WI38 (cell line): ENCODE results near the gene PLCL1.

ENCODE experiments used
- H3K4me3 ChIP-seq: 2 replicates; pipeline ENCODE4 v1.5.1; 2011; ENCODE audit warnings: low read depth, mild to moderate bottlenecking, control low read depth, low read length
- CTCF ChIP-seq: IDR thresholded peaks from 2 replicates; pipeline ENCODE4 v1.5.1; 2012; ENCODE audit warnings: low read depth, mild to moderate bottlenecking, control low read depth, low read length

Gene PLCL1

GRCh38 chr2:198102120-198102519 lies 297.7 kb downstream of the PLCL1 start:
- H3K4me3 ChIP-seq = no peak overlapping the region
- no peak for TF ChIP-seq CTCF

- no peak overlapping the region for H3K4me3 ChIP-seq
- TF ChIP-seq CTCF = no peak
Observed at GRCh38 chr2:198102856-198103255, 298.5 kb downstream of the PLCL1 start.

- H3K4me3 ChIP-seq = no peak overlapping the region
- no peak for TF ChIP-seq CTCF
Observed at GRCh38 chr2:198106621-198107385, 302.4 kb downstream of the PLCL1 start.

GRCh38 chr2:198113316-198113715 lies 308.9 kb downstream of the PLCL1 start:
- no peak for TF ChIP-seq CTCF
- no peak overlapping the region for H3K4me3 ChIP-seq

GRCh38 chr2:198114064-198114463 lies 309.7 kb downstream of the PLCL1 start:
- TF ChIP-seq CTCF = no peak
- no peak overlapping the region for H3K4me3 ChIP-seq

- TF ChIP-seq CTCF = no peak
- H3K4me3 ChIP-seq = no peak overlapping the region
Observed at GRCh38 chr2:198115201-198115600, 310.8 kb downstream of the PLCL1 start.

GRCh38 chr2:198116756-198117155 lies 312.4 kb downstream of the PLCL1 start:
- H3K4me3 ChIP-seq = no peak overlapping the region
- TF ChIP-seq CTCF = no peak
